PC-3 (cell line): ENCODE data around the gene INSM1. TPM values are rescaled to one million over a fixed set of nuclear protein-coding genes. Genes with fewer than 3 reads are reported as not detected.

Source experiments
- ATAC-seq: fragments of 200-7000 bp; cut with Tn5 transposase; 2 replicates; pipeline ENCODE4 v1.9.1; 2020; ENCODE audit warnings: mild to moderate bottlenecking, moderate library complexity
- BruUV-seq: library from RNA; stranded (reverse); fragments of 400-500 nt; replicated peaks from 2 replicates; lab custom pipeline; 2021; lab: Mats Ljungman, UMichigan
- CTCF ChIA-PET: fragments of 300-600 bp; sonication (Branson Sonifier 250); formaldehyde crosslinking; loops from one replicate; lab custom pipeline; 2022; ENCODE audit warnings: antibody characterized with exemption; lab: Charles Lee
- POLR2A ChIA-PET: fragments of 300-600 bp; sonication (Branson Sonifier 250); formaldehyde crosslinking; loops from one replicate; lab custom pipeline; 2022; ENCODE audit warnings: antibody characterized with exemption; ENCODE audit not compliant: unreplicated experiment; lab: Charles Lee
- DNase-seq: peaks from one replicate; pipeline ENCODE4 v3.0.0-alpha.2; 2015
- H2AFZ ChIP-seq: fragments of 300-600 bp; sonication (generic); 2 replicates; pipeline ENCODE4 v1.6.0; 2016; ENCODE audit warnings: antibody characterized with exemption, low read length
- H3F3A ChIP-seq: fragments of 300-600 bp; sonication (generic); one replicate; pipeline ENCODE4 v1.6.0; 2017; ENCODE audit warnings: antibody characterized with exemption, low read length, control low read depth, mild to moderate bottlenecking; ENCODE audit not compliant: unreplicated experiment
- H3K27ac ChIP-seq: fragments of 300-600 bp; sonication (generic); 2 replicates; pipeline ENCODE4 v1.5.1; 2016; ENCODE audit warnings: mild to moderate bottlenecking, low read length
- H3K27me3 ChIP-seq: fragments of 300-600 bp; sonication (generic); 2 replicates; pipeline ENCODE4 v1.6.1; 2016; ENCODE audit warnings: low read length, mixed read lengths
- H3K36me3 ChIP-seq: fragments of 300-600 bp; sonication (generic); 2 replicates; pipeline ENCODE4 v1.6.1; 2016; ENCODE audit warnings: low read depth, mixed run types, low read length, mixed read lengths
- H3K4me1 ChIP-seq: fragments of 300-600 bp; sonication (generic); 2 replicates; pipeline ENCODE4 v1.5.1; 2016; ENCODE audit warnings: low read length; ENCODE audit not compliant: insufficient read depth
- H3K4me2 ChIP-seq: fragments of 300-600 bp; sonication (generic); 2 replicates; pipeline ENCODE4 v1.6.0; 2016; ENCODE audit warnings: low read length
- H3K4me3 ChIP-seq: fragments of 300-600 bp; sonication (generic); 2 replicates; pipeline ENCODE4 v1.5.1; 2016; ENCODE audit warnings: mild to moderate bottlenecking, low read length, mixed read lengths
- H3K79me2 ChIP-seq: fragments of 300-600 bp; sonication (generic); 2 replicates; pipeline ENCODE4 v1.6.1; 2017; ENCODE audit warnings: low read length, mixed read lengths
- H3K9ac ChIP-seq: fragments of 300-600 bp; sonication (generic); 2 replicates; pipeline ENCODE4 v1.6.0; 2016; ENCODE audit warnings: mild to moderate bottlenecking, low read length
- H3K9me2 ChIP-seq: fragments of 300-600 bp; sonication (generic); replicated peaks from 2 replicates; pipeline ENCODE4 v1.6.1; 2016; ENCODE audit warnings: mixed run types, low read length, mixed read lengths
- H3K9me3 ChIP-seq: fragments of 300-600 bp; sonication (generic); 2 replicates; pipeline ENCODE4 v1.6.1; 2016; ENCODE audit warnings: low read length, mixed read lengths
- H4K20me1 ChIP-seq: fragments of 300-600 bp; sonication (generic); 2 replicates; pipeline ENCODE4 v1.6.1; 2016; ENCODE audit warnings: low read length, mixed read lengths
- CTCF ChIP-seq: fragments of 300-600 bp; sonication (generic); conservative IDR thresholded peaks from 2 replicates; pipeline ENCODE4 v1.5.1; 2017; ENCODE audit warnings: antibody characterized with exemption, low read depth, mild to moderate bottlenecking, low read length
- EZH2 ChIP-seq: fragments of 300-600 bp; sonication (generic); IDR thresholded peaks from one replicate; pipeline ENCODE4 v1.6.1; 2017; ENCODE audit warnings: antibody characterized with exemption, mild to moderate bottlenecking, low read length; ENCODE audit not compliant: unreplicated experiment
- EZH2phosphoT487 ChIP-seq: fragments of 300-600 bp; sonication (generic); IDR thresholded peaks from 2 replicates; pipeline ENCODE4 v1.6.1; 2018; ENCODE audit warnings: mild to moderate bottlenecking, antibody characterized with exemption, low read length, borderline replicate concordance
- intact Hi-C: fragments of 100-400 bp; cut with micrococcal nuclease; formaldehyde crosslinking; loops from 2 replicates; pipeline ENCODE4 v1.9.0; 2023
- total RNA-seq: library from RNA; depleted of rRNA; stranded (reverse); fragments of >200 nt; gene quantifications from 2 replicates; pipeline ENCODE4 v1.2.3, GENCODE V29; 2014

Gene INSM1
- total RNA-seq, 1 experiment from 2014 or later, result 0.04 TPM

- Histone ChIP-seq H3K27ac (no peak overlapping the region), H3K4me2 (no peak overlapping the region), H3K27me3 (peaks cover 63% of the 10 kb centered on the region), H3K4me3 (no peak overlapping the region), H4K20me1 (no peaks in the 10 kb centered on the region), H3K36me3 (no peaks in the 10 kb centered on the region), H3K9ac (no peak overlapping the region), H3K9me3 (no peaks in the 10 kb centered on the region), H3K4me1 (no peaks in the 10 kb centered on the region), H3K9me2 (no peaks in the 10 kb centered on the region), H2AFZ (no peak overlapping the region), H3K79me2 (no peaks in the 10 kb centered on the region), H3F3A (no peaks in the 10 kb centered on the region)
- intact Hi-C loops, result no loop called here
- ChIA-PET POLR2A (no interaction called here), CTCF (no interaction called here)
- BruUV-seq, result no TSS peak
- DNase-seq (no peak), ATAC-seq (no peak)
- no peak for TF ChIP-seq EZH2phosphoT487
- TF ChIP-seq EZH2, result no peak
- TF ChIP-seq CTCF, result no peak
Observed at GRCh38 chr20:20334489-20334888, 33.4 kb upstream of the INSM1 start.

GRCh38 chr20:20338133-20338730 lies 29.7 kb upstream of the INSM1 start:
- Histone ChIP-seq H3K4me2 (no peak overlapping the region), H3K36me3 (no peaks in the 10 kb centered on the region), H3K27me3 (peaks cover 72% of the 10 kb centered on the region), H3K9ac (no peak overlapping the region), H3K79me2 (no peaks in the 10 kb centered on the region), H4K20me1 (no peaks in the 10 kb centered on the region), H3K27ac (no peak overlapping the region), H3K4me3 (no peak overlapping the region), H3K4me1 (no peaks in the 10 kb centered on the region), H3K9me2 (no peaks in the 10 kb centered on the region), H3K9me3 (no peaks in the 10 kb centered on the region), H3F3A (no peaks in the 10 kb centered on the region), H2AFZ (no peak overlapping the region)
- no peak for ATAC-seq
- POLR2A ChIA-PET, result no interaction called here
- TF ChIP-seq CTCF (no peak), EZH2phosphoT487 (no peak), EZH2 (no peak)
- BruUV-seq, result no TSS peak
- intact Hi-C loops, result no loop called here
- DNase-seq, result no peak
- CTCF ChIA-PET, result no interaction called here

- BruUV-seq, result no TSS peak
- no peak for TF ChIP-seq EZH2
- no peak for TF ChIP-seq EZH2phosphoT487
- no peak for TF ChIP-seq CTCF
Observed at GRCh38 chr20:20340443-20340842, 27.5 kb upstream of the INSM1 start.

More at GRCh38 chr20:20340443-20340842, 27.5 kb upstream of the INSM1 start:
- ChIA-PET POLR2A (no interaction called here), CTCF (no interaction called here)
- Histone ChIP-seq H3F3A (no peaks in the 10 kb centered on the region), H2AFZ (no peak overlapping the region), H3K36me3 (no peaks in the 10 kb centered on the region), H3K4me1 (no peaks in the 10 kb centered on the region), H4K20me1 (no peaks in the 10 kb centered on the region), H3K4me2 (no peak overlapping the region), H3K79me2 (no peaks in the 10 kb centered on the region), H3K27me3 (peaks cover 60% of the 10 kb centered on the region), H3K9me2 (no peaks in the 10 kb centered on the region), H3K9me3 (no peaks in the 10 kb centered on the region), H3K9ac (no peak overlapping the region), H3K27ac (no peak overlapping the region), H3K4me3 (no peak overlapping the region)
- ATAC-seq, result no peak
- intact Hi-C loops, result loop anchor here (10.0 kb wide), 1 partner anchor 56 kb away; no protein-coding TSS in a partner anchor
- no peak for DNase-seq
